Uterus (tissue), 2 donors: ENCODE results near the gene MATK.

ENCODE experiments used
- POLR2A ChIP-seq, 2 donors: fragments of 450-650 bp; IDR thresholded peaks; one replicate each; pipeline ENCODE4 v1.6.1; 2016; ENCODE audit warnings: antibody characterized with exemption in 2 of 2, mild to moderate bottlenecking in 1 of 2, moderate library complexity in 1 of 2
- TF ChIP-seq, protein P1 (sequence below), 4 experiments: fragments of 200-600 bp in 2 of 4; fragments of 450-650 bp in 2 of 4; sonication (generic) in 2 of 4; IDR thresholded peaks; one replicate each; pipeline ENCODE4 v1.5.1; 2016 to 2019; ENCODE audit warnings: antibody characterized with exemption in 4 of 4, mild to moderate bottlenecking in 2 of 4, moderate library complexity in 1 of 4

DNA sequence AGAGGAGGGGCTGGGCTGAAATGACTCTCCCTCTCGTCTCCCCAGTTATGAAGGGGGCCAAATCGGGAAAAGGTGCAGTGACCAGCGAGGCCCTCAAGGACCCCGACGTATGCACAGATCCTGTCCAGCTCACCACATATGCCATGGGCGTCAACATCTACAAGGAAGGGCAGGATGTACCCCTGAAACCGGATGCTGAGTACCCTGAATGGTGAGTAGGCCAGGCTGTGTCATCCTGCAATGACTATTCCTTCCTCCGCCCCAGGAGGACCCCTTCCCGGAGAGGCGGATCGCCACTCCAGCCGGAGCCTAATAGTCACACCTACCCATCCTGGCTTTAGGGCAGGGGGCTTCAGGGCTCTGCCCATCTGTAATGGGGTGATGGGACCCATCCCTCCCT, 21.1 kb downstream of the MATK start:
- TF ChIP-seq, protein P1, sequence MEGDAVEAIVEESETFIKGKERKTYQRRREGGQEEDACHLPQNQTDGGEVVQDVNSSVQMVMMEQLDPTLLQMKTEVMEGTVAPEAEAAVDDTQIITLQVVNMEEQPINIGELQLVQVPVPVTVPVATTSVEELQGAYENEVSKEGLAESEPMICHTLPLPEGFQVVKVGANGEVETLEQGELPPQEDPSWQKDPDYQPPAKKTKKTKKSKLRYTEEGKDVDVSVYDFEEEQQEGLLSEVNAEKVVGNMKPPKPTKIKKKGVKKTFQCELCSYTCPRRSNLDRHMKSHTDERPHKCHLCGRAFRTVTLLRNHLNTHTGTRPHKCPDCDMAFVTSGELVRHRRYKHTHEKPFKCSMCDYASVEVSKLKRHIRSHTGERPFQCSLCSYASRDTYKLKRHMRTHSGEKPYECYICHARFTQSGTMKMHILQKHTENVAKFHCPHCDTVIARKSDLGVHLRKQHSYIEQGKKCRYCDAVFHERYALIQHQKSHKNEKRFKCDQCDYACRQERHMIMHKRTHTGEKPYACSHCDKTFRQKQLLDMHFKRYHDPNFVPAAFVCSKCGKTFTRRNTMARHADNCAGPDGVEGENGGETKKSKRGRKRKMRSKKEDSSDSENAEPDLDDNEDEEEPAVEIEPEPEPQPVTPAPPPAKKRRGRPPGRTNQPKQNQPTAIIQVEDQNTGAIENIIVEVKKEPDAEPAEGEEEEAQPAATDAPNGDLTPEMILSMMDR (IDR thresholded peaks at IDR 0.05): no peak
- no peak for TF ChIP-seq POLR2A (IDR thresholded peaks at IDR 0.05)
